Esophagus squamous epithelium (tissue), 4 donors: ENCODE results near the gene OR52J3.

Experiments used
- POLR2A ChIP-seq, 4 donors: fragments of 450-650 bp; IDR thresholded peaks; one replicate each; pipeline ENCODE4 v1.6.1; 2017; ENCODE audit warnings: antibody characterized with exemption in 4 of 4, mild to moderate bottlenecking in 4 of 4, moderate library complexity in 3 of 4
- TF ChIP-seq, protein P1 (sequence below), 6 experiments: fragments of 450-650 bp in 4 of 6; fragments of 200-600 bp in 2 of 6; sonication (generic) in 2 of 6; IDR thresholded peaks; one replicate each; pipeline ENCODE4 v1.5.1; 2016 to 2019; ENCODE audit warnings: antibody characterized with exemption in 6 of 6, mild to moderate bottlenecking in 4 of 6, moderate library complexity in 4 of 6

DNA sequence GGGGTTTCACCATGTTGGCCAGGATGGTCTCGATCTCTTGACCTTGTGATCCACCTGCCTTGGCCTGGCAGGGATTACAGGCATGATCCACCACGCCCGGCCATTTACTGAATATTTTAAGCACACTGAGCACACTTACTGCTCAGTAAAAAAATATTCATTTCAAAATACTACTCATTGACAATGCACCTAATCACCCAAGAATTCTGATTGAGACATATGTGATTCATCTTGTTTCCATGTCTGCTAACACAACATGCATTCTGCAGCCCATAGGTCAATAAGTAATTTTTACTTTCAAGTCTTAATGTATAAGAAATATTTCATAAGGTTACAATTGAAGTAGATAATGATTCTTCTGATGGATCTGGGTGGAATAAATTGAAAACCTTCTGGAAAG is 4.2 kb upstream of the OR52J3 start:
- TF ChIP-seq, protein P1, sequence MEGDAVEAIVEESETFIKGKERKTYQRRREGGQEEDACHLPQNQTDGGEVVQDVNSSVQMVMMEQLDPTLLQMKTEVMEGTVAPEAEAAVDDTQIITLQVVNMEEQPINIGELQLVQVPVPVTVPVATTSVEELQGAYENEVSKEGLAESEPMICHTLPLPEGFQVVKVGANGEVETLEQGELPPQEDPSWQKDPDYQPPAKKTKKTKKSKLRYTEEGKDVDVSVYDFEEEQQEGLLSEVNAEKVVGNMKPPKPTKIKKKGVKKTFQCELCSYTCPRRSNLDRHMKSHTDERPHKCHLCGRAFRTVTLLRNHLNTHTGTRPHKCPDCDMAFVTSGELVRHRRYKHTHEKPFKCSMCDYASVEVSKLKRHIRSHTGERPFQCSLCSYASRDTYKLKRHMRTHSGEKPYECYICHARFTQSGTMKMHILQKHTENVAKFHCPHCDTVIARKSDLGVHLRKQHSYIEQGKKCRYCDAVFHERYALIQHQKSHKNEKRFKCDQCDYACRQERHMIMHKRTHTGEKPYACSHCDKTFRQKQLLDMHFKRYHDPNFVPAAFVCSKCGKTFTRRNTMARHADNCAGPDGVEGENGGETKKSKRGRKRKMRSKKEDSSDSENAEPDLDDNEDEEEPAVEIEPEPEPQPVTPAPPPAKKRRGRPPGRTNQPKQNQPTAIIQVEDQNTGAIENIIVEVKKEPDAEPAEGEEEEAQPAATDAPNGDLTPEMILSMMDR (IDR thresholded peaks at IDR 0.05), result no peak
- no peak for TF ChIP-seq POLR2A (IDR thresholded peaks at IDR 0.05)
